HG02973 (cell line): Measurements from ENCODE around the gene ALOX5.
"Not testable (repeated sequence)": the region's sequence is repeated elsewhere in the genome, so short reads cannot be mapped to it uniquely, and the experiment has no call there.

Experiments
- ATAC-seq: cut with Tn5 transposase; IDR thresholded peaks from one replicate; pipeline ENCODE4 v1.9.1; 2021; ENCODE audit warnings: moderate library complexity; ENCODE audit not compliant: unreplicated experiment

ALOX5 gene

DNA sequence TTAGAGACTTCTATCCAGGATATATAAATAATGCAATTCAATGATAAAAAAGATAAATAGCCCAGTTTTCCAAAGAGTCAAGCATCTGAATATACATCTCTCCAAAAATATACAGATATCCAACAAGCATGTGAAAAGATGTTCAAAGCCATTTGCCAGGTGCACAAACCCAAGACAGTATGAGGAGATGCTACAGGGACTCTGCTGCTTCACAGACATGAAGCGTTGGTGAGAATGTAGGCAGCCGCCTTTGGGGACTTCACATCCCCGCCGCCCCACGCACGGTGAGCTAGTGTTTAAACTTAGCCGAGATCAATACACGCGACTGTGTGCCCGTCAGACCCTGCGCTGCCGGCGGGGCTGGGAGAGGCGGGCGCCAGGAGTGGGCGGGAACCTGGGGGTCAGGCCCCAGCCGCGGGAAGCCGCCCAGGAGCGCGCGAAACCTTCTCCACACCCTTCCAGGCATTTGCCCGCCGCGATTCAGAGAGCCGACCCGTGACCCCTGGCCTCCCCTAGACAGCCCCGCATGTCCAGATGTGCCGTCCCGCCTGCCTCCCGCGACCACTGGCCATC is 927 bp upstream of the ALOX5 start:
- peak; percentile 27 for ATAC-seq

- ATAC-seq, result peak; percentile 12
Measured at GRCh38 chr10:45374350-45375052, 485 bp downstream of the ALOX5 start.

DNA sequence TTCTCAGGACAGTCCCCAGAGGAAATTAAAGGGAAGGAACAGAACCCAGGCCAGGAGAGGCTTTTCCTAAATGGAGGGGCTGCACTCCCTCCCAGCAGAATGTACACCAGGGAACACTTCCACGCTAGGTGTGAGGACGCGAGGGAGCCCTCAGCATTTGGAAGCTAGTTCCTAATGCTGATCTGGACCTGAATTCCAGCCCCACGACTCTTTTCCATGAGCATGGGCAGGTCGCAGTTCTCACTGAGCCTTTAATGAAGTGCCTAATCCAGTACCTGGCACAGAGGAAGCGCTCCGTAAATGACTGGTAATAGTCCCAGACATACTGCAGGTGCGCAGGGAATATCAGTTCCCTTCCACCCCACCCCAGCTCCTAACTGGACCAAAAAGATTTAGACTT is 1.1 kb downstream of the ALOX5 start:
- ATAC-seq, result no peak

GRCh38 chr10:45375716-45376231 is 1.8 kb downstream of the ALOX5 start:
- ATAC-seq, result no peak

GRCh38 chr10:45376371-45376801 is 2.4 kb downstream of the ALOX5 start:
- ATAC-seq, result no peak

- ATAC-seq, result no peak
Measured at GRCh38 chr10:45377321-45377720, 3.3 kb downstream of the ALOX5 start.

DNA sequence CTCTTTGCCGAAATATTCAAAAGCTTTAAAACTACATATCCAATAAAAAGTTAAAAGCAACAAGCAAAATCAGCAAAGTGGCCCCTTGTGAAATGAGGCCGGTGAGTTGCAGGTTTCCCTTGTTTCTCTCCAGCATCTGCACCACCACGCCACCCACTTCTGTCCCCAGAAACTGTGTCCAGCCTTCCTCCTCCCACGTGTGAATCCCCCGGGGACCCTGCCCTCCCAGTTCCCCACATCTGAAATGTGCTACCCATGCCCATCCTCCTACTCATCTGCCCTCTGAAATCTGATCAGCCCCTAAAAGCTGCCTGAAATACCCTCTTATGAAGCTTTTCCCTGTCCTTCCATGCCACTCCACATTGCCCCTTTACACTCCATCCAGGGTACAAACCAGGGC is 3.8 kb downstream of the ALOX5 start:
- ATAC-seq, result no peak

DNA sequence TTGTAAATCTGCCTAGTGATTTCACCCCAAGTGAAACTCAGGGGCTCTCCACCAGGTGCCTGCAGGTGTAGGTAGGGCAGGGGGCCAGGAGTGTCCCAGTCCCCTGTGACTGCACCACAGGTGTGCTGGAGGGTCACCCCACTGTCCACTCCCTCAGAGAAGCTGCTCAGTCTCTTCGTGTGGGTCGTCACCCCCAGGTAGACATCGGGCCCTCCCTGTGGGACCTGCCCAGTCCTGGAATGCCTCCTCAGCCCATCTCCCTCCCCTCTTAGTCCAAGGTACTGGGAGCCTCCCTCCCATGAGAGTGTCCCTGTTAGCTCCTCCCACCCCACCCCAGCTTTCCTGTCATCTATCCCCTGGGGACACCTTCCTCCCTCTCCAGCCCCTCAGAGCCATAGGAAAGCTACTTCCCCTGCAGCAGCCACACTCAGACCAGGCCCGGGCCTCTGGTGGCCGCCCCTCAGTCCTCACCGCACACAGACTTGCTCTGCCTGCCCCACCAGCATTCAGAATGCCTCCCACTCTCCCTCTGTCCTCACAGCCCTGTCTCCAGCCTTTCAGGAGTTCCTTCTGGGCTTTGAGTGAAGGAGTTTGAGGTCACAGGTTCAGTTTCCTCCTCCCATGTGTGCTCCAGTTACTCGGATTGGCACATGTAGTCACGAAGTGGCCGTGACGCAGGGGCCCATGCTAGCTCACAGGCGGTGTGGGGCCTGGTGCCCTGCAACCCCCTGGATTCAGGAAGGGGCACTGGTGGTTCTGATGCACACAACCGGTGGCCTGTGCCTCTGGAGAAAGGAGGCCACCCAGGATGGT is 5.1 kb downstream of the ALOX5 start:
- ATAC-seq, result no peak

DNA sequence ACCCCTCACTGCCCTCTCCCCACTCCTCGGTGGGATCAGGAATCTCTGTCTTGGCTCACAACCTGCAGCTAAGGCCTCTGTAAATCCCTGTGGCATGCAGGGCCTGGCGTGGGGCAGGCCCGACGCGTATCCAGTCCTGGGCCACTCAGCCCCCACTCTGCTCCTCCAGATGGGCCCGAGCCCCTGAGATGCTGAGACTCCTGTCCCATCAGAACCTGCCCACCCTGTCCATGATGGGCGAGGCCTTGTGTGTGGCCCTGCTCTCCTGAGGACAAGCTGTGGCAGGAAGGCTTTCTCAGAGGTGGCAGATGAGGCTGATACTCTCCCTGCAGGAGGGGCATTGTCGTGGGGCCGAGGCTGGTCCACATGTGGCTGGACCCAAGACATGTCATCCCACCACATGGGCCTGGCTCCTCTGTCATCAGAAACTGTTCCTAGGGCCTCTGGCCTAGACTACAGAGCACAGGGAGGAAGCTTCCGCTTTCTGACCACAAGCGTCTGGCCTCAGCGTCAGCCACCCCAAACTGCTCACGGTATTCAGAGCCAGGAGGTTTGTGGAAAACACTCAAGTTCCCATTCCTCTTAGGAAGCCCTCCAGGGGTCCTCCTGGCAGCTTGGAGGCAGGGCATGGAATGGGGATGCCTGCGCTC is 6.0 kb downstream of the ALOX5 start:
- no peak for ATAC-seq

- ATAC-seq, result no peak
Measured at GRCh38 chr10:45380903-45381620, 7.0 kb downstream of the ALOX5 start.

GRCh38 chr10:45382591-45382990 is 8.6 kb downstream of the ALOX5 start:
- no peak for ATAC-seq

DNA sequence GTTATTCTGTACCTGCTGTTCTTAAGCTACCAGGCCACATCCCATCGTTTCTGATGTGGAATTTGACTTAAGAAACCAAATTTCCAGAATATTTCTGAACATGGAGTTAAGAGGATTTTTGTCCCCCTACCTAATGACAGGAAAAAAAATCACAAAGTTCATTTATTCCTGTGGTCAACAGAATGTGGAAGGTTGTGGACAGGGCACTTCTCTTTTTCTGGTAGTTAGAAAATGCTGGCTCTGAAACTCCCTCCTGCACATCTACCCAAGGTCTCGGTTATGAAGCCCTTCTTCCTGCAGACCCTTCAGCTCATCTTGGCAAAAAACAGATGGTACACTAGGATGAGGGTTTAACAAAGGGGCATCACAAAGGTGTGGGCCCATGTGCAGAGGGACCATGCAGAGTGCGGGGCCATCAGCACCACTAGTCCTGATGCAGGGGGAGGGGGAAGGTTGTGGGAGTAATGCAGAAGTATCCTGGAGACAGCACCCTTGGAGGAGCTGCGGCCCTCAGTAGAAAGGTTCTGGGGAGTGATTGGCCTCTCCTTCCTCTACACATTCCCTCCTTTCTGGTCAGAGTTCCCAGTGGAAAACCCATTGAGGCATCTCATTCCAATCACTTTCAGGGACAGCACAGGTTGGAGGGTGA is 9.8 kb downstream of the ALOX5 start:
- no peak for ATAC-seq

GRCh38 chr10:45386657-45387056 is 12.6 kb downstream of the ALOX5 start:
- no peak for ATAC-seq

- no peak for ATAC-seq
Measured at GRCh38 chr10:45387096-45387893, 13.3 kb downstream of the ALOX5 start.

DNA sequence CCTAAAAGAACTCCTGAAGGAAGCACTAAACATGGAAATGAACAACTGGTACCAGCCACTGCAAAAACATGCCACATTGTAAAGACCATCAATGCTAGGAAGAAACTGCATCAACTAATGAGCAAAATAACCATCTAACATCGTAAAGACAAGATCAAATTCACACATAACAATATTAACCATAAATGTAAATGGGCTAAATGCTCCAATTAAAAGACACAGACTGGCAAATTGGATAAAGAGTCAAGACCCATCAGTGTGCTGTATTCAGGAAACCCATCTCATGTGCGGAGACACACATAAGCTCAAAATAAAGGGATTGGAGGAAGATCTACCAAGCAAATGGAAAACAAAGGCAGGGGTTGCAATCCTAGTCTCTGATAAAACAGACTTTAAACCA is 15.7 kb downstream of the ALOX5 start:
- not testable (repeated sequence) for ATAC-seq

GRCh38 chr10:45391636-45392035 is 17.6 kb downstream of the ALOX5 start:
- not testable (repeated sequence) for ATAC-seq

GRCh38 chr10:45395554-45395953 is 21.5 kb downstream of the ALOX5 start:
- no peak for ATAC-seq

GRCh38 chr10:45398595-45398994 is 24.6 kb downstream of the ALOX5 start:
- ATAC-seq, result no peak

GRCh38 chr10:45399113-45399512 is 25.1 kb downstream of the ALOX5 start:
- ATAC-seq, result no peak
